GM19351 (cell line): Measurements from ENCODE around the gene IFI30.
"Not testable (repeated sequence)": the region's sequence is repeated elsewhere in the genome, so short reads cannot be mapped to it uniquely, and the experiment has no call there.

Source experiments
- ATAC-seq: cut with Tn5 transposase; IDR thresholded peaks from one replicate; pipeline ENCODE4 v1.9.1; 2021; ENCODE audit warnings: mild to moderate bottlenecking, moderate library complexity; ENCODE audit not compliant: unreplicated experiment

Gene IFI30

DNA sequence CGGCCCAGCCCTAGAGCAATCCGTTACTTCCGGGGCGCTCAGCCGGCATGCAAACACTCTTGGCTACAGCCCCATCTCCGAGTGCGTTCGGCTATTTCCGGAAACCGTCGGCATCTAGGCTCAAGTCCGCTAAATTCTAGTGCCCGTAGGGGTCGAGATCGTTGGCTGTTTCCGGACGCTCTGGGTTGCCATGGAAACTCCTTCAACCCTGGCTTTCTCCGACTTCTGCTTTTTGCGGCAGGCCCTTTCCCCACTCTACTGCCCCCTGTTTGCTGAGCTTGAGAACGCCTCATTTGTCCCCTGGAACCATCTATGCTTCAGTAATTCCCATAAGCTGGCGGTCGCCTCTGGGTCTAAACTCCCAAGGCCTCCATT, 21.2 kb upstream of the IFI30 start:
- ATAC-seq: peak; percentile 66

- ATAC-seq: peak; percentile 75
Observed at GRCh38 chr19:18152817-18153555, 20.6 kb upstream of the IFI30 start, which contains the start of gene PIK3R2. TSS of gene PIK3R2 (plus strand) at chr19:18153163. CDS start at chr19:18155880, 2,717 bp downstream.

GRCh38 chr19:18153556-18154134, 20.0 kb upstream of the IFI30 start:
- ATAC-seq: peak; percentile 2

- no peak for ATAC-seq
Observed at GRCh38 chr19:18155095-18156087, 18.2 kb upstream of the IFI30 start.

DNA sequence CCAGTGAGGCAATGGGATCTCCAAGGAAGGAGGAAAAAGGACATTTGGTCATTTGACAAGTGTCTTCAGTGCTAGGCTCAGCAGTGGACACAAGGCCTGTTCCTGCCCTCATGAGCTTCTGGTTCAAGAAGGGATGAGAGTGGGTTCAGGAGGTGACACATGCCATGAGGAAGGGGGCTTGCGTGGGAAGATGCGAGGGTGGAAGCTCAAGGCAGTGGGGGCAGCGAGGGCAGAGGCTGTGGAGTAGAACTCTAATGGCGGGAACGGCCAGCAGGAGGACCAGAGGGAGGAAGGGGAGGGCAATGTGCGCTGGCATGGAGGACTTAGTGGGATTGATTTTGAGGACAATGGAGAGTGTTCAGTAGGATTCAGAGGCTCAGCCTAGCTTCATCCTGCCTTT, 17.3 kb upstream of the IFI30 start:
- no peak for ATAC-seq

- no peak for ATAC-seq
Observed at GRCh38 chr19:18156841-18157464, 16.7 kb upstream of the IFI30 start.

GRCh38 chr19:18157465-18158063, 16.0 kb upstream of the IFI30 start:
- ATAC-seq: no peak

GRCh38 chr19:18158467-18158866, 15.1 kb upstream of the IFI30 start:
- ATAC-seq: no peak

DNA sequence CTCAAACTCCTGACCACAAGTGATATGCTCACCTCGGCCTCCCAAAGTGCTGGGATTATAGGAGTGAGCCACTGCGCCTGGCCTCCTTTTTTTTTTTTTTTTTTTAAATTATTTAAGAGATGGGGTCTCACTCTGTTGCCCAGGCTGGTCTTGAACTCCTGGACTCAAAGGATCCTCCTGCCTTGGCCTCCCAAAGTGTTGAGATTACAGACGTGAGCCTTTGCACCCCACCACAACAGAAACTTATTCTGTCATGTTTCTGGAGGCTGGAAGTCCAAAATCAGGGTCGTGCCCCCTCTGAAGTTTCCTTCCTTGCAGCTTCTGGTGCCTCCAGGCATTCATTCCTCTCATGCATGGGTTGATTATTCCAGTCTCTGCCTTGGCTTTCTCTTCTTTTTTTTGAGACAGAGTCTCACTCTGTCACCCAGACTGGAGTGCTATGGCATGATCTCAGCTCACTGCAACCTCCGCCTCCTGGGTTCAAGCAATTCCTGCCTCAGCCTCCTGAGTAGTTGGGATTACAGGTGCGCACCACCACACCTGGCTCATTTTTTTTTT, 14.5 kb upstream of the IFI30 start:
- not testable (repeated sequence) for ATAC-seq

- ATAC-seq: no peak
Observed at GRCh38 chr19:18159810-18160209, 13.8 kb upstream of the IFI30 start.

- no peak for ATAC-seq
Observed at GRCh38 chr19:18160493-18160970, 13.1 kb upstream of the IFI30 start.

DNA sequence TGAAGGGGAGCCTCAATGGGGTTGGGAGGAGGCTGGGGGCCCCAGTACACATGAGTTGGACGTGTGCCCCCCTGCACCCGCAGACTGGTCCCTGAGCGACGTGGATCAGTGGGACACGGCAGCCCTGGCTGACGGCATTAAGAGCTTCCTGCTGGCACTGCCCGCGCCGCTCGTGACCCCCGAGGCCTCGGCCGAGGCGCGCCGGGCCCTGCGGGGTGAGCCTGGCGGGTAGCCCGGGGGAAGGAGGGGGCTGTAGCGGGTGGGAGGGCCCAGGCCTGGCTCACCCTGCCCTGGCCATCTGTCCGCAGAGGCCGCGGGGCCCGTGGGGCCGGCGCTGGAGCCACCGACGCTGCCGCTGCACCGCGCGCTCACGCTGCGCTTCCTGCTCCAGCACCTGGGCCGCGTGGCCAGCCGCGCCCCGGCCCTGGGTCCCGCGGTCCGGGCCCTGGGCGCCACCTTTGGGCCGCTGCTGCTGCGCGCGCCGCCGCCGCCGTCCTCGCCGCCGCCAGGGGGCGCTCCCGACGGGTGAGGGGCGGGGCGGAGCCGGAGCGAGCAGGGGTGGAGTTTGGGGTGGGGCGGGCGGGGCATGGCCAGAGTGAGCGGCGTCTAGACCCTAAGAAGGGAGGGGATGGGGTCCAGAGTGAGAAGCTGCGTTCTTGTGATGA, 12.5 kb upstream of the IFI30 start:
- no peak for ATAC-seq

- ATAC-seq: no peak
Observed at GRCh38 chr19:18161636-18162002, 12.0 kb upstream of the IFI30 start.

DNA sequence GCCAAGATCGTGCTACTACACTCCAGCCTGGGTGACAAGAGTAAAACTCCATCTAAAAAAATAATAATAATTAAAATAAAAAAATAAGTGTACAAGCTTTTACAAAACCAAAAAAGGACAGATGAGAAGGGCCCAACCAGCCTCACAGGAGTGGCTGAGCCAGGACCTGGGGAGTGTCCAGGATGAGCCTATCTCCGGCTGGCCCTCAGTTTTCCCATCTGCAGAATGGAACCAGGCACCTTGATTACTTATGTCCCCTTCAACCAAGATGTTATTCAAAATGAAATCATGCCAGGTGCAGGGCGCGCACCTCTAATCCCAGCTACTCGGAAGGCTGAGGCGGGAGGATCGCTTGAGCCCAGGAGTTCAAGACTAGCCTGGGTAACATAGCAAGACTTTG, 9.5 kb upstream of the IFI30 start:
- ATAC-seq: no peak

DNA sequence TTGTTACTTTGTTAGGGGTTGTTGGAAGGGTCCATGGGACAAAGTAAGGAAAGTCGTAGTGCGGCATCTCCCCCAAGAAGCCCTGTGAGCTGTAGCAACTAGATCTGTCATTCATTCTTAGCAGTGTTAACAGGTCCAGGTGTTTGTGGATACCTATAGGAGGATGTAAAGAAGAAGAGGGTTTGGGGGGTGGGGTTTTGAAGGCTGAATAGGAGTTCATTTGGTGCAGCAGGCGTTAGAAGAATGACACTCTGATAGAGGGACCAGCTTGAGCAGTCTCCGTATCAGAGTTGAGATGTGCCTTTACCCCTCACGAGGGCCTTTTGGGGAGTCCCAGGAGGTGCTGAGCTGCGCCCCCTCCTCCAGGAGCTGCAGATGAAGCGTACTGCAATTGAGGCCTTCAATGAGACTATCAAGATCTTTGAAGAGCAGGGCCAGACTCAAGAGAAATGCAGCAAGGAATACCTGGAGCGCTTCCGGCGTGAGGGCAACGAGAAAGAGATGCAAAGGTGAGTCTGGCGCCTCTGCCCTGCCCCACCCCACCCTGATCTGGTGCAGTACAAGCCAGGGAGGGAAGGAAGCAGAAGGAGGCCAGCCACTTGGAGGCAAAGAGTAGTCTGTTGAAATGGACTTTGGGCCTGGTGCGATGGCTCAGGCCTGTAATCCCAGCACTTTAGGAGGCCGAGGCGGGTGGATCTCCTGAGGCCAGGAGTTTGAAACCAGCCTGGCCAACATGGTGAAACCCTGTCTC, 7.6 kb upstream of the IFI30 start:
- no peak for ATAC-seq

DNA sequence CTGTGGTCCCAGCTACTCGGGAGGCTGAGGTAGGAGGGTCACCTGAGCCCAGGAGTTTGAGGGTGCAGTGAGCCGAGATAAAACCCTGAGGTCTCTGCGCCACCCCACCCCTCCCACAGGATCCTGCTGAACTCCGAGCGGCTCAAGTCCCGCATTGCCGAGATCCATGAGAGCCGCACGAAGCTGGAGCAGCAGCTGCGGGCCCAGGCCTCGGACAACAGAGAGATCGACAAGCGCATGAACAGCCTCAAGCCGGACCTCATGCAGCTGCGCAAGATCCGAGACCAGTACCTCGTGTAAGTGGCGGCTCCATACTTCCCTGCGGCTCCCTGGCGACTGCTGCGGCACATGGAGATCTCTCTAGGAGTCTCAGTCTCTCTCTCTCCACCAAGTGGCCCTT, 6.6 kb upstream of the IFI30 start:
- no peak for ATAC-seq

GRCh38 chr19:18167975-18168645, 5.5 kb upstream of the IFI30 start:
- ATAC-seq: no peak

- no peak for ATAC-seq
Observed at GRCh38 chr19:18168673-18169381, 4.8 kb upstream of the IFI30 start.
